ENCODE data around the gene INPP5J.

The INPP5J gene

GRCh38 chr22:31126869-31127175 lies 4.1 kb downstream of the INPP5J start:
- Mint-ChIP-seq H3K27ac (ENCODE audit: low read depth) (no peak overlapping the region), H3K4me1 (peaks cover 5% of the 10 kb centered on the region), H3K9me3 (no peaks in the 10 kb centered on the region), H3K27me3 (peaks cover 14% of the 10 kb centered on the region), H3K36me3 (ENCODE audit: insufficient read depth) (peaks cover 4% of the 10 kb centered on the region), H3K4me3 (no peak overlapping the region)
- DNase-seq (ENCODE audit: low spot score in 2 of 2) (no peak), ATAC-seq (replicated peaks; ENCODE audit: extremely low read depth, poor library complexity, severe bottlenecking) (no peak)

DNA sequence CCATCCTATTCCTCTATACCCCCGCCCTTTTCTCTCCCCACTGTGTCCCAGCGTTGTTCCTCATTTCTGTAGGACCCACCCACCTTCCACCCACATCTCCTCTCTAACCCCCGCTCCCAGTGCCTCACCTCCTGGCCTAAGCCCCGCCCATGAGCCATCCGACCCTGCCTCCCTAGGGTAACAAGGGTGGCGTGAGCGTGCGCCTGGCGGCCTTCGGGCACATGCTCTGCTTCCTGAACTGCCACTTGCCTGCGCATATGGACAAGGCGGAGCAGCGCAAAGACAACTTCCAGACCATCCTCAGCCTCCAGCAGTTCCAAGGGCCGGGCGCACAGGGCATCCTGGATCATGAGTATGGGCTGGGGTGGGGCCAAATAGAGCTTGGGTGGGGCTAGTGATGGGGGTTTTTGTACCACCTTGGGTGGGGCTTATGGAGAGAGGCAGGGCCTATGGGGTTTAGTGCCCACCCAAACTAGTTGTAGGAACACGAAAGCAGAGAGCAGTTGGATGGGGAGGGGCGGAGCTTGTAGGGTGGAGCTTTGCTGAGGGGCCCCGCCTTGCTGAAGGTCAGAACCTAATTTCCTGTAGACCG lies 4.5 kb downstream of the INPP5J start:
- no peak overlapping the region for H3K4me3 Mint-ChIP-seq
- peaks cover 5% of the 10 kb centered on the region for H3K4me1 Mint-ChIP-seq

GRCh38 chr22:31128156-31128555 lies 5.4 kb downstream of the INPP5J start:
- peaks cover 5% of the 10 kb centered on the region for H3K4me1 Mint-ChIP-seq
- no peak overlapping the region for H3K27ac Mint-ChIP-seq (ENCODE audit: low read depth)
- H3K9me3 Mint-ChIP-seq = no peaks in the 10 kb centered on the region
- no peak overlapping the region for H3K4me3 Mint-ChIP-seq
- DNase-seq (ENCODE audit: low spot score in 2 of 2) (no peak), ATAC-seq (replicated peaks; ENCODE audit: extremely low read depth, poor library complexity, severe bottlenecking) (no peak)
- H3K36me3 Mint-ChIP-seq (ENCODE audit: insufficient read depth) = peaks cover 2% of the 10 kb centered on the region
- peaks cover 14% of the 10 kb centered on the region for H3K27me3 Mint-ChIP-seq

More for the DNA sequence above, 4.5 kb downstream of the INPP5J start:
- ATAC-seq (replicated peaks; ENCODE audit: extremely low read depth, poor library complexity, severe bottlenecking) = no peak
- Mint-ChIP-seq H3K27me3 (peaks cover 14% of the 10 kb centered on the region), H3K27ac (ENCODE audit: low read depth) (no peak overlapping the region), H3K9me3 (no peaks in the 10 kb centered on the region), H3K36me3 (ENCODE audit: insufficient read depth) (peaks cover 2% of the 10 kb centered on the region)
- DNase-seq (ENCODE audit: low spot score in 2 of 2) = no peak

GRCh38 chr22:31130873-31131272 lies 8.1 kb downstream of the INPP5J start:
- no peak overlapping the region for H3K4me3 Mint-ChIP-seq
- H3K36me3 Mint-ChIP-seq (ENCODE audit: insufficient read depth) = no peaks in the 10 kb centered on the region
- peaks cover 5% of the 10 kb centered on the region for H3K4me1 Mint-ChIP-seq
- no peak for ATAC-seq (replicated peaks; ENCODE audit: extremely low read depth, poor library complexity, severe bottlenecking)
- H3K27ac Mint-ChIP-seq (ENCODE audit: low read depth) = no peak overlapping the region
- peaks cover 14% of the 10 kb centered on the region for H3K27me3 Mint-ChIP-seq
- H3K9me3 Mint-ChIP-seq = no peaks in the 10 kb centered on the region
- DNase-seq (ENCODE audit: low spot score in 2 of 2) = no peak

- Mint-ChIP-seq H3K4me1 (no peaks in the 10 kb centered on the region), H3K9me3 (no peaks in the 10 kb centered on the region), H3K27me3 (no peaks in the 10 kb centered on the region), H3K36me3 (ENCODE audit: insufficient read depth) (no peaks in the 10 kb centered on the region), H3K27ac (ENCODE audit: low read depth) (no peak overlapping the region), H3K4me3 (no peak overlapping the region)
- DNase-seq (ENCODE audit: low spot score in 2 of 2) (no peak), ATAC-seq (replicated peaks; ENCODE audit: extremely low read depth, poor library complexity, severe bottlenecking) (no peak)
Measured at GRCh38 chr22:31133911-31134310, 11.1 kb downstream of the INPP5J start.

GRCh38 chr22:31134688-31135087 lies 11.9 kb downstream of the INPP5J start:
- DNase-seq (ENCODE audit: low spot score in 2 of 2) (no peak), ATAC-seq (replicated peaks; ENCODE audit: extremely low read depth, poor library complexity, severe bottlenecking) (no peak)
- no peaks in the 10 kb centered on the region for H3K4me1 Mint-ChIP-seq
- no peaks in the 10 kb centered on the region for H3K9me3 Mint-ChIP-seq
- no peak overlapping the region for H3K27ac Mint-ChIP-seq (ENCODE audit: low read depth)
- H3K4me3 Mint-ChIP-seq = no peak overlapping the region
- no peaks in the 10 kb centered on the region for H3K36me3 Mint-ChIP-seq (ENCODE audit: insufficient read depth)
- peaks cover 4% of the 10 kb centered on the region for H3K27me3 Mint-ChIP-seq

DNA sequence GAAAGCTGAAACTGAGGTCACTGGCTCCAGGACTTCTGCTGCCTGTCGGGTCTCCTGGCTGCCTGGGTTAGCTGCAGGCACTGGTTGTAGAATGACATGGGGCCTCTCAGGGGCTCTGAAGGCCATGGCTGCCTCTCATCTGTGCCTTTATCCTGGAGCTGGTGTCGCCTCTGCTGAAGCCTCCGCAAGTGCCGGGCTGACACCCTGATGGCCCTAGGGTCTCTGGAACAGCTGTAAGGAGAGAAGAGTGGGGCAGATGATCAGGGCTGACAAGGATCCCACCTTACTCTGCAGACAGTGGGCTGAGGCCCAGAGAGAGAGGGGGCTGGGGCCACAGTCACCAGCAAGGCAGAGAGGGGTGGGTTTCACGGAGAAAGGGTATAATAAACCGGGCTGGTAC lies 12.9 kb downstream of the INPP5J start:
- Mint-ChIP-seq H3K27ac (ENCODE audit: low read depth) (no peak overlapping the region), H3K36me3 (ENCODE audit: insufficient read depth) (no peaks in the 10 kb centered on the region), H3K27me3 (peaks cover 10% of the 10 kb centered on the region), H3K4me1 (no peaks in the 10 kb centered on the region), H3K4me3 (no peak overlapping the region), H3K9me3 (no peaks in the 10 kb centered on the region)
- no peak for ATAC-seq (replicated peaks; ENCODE audit: extremely low read depth, poor library complexity, severe bottlenecking)
- no peak for DNase-seq (ENCODE audit: low spot score in 2 of 2)

- Mint-ChIP-seq H3K27ac (ENCODE audit: low read depth) (no peak overlapping the region), H3K4me3 (no peak overlapping the region), H3K4me1 (no peaks in the 10 kb centered on the region), H3K9me3 (no peaks in the 10 kb centered on the region), H3K27me3 (peaks cover 10% of the 10 kb centered on the region), H3K36me3 (ENCODE audit: insufficient read depth) (no peaks in the 10 kb centered on the region)
- no peak for DNase-seq (ENCODE audit: low spot score in 2 of 2)
- ATAC-seq (replicated peaks; ENCODE audit: extremely low read depth, poor library complexity, severe bottlenecking) = no peak
Measured at GRCh38 chr22:31136155-31136554, 13.4 kb downstream of the INPP5J start.

GRCh38 chr22:31136711-31137110 lies 13.9 kb downstream of the INPP5J start:
- Mint-ChIP-seq H3K4me3 (no peak overlapping the region), H3K27ac (ENCODE audit: low read depth) (no peak overlapping the region), H3K27me3 (peaks cover 10% of the 10 kb centered on the region), H3K9me3 (no peaks in the 10 kb centered on the region), H3K36me3 (ENCODE audit: insufficient read depth) (no peaks in the 10 kb centered on the region), H3K4me1 (no peaks in the 10 kb centered on the region)
- DNase-seq (ENCODE audit: low spot score in 2 of 2) (no peak), ATAC-seq (replicated peaks; ENCODE audit: extremely low read depth, poor library complexity, severe bottlenecking) (no peak)

GRCh38 chr22:31137721-31138120 lies 15.0 kb downstream of the INPP5J start:
- Mint-ChIP-seq H3K4me1 (no peaks in the 10 kb centered on the region), H3K9me3 (no peaks in the 10 kb centered on the region), H3K27ac (ENCODE audit: low read depth) (no peak overlapping the region), H3K36me3 (ENCODE audit: insufficient read depth) (no peaks in the 10 kb centered on the region), H3K27me3 (peaks cover 10% of the 10 kb centered on the region), H3K4me3 (no peak overlapping the region)
- ATAC-seq (replicated peaks; ENCODE audit: extremely low read depth, poor library complexity, severe bottlenecking) (no peak), DNase-seq (ENCODE audit: low spot score in 2 of 2) (no peak)

DNA sequence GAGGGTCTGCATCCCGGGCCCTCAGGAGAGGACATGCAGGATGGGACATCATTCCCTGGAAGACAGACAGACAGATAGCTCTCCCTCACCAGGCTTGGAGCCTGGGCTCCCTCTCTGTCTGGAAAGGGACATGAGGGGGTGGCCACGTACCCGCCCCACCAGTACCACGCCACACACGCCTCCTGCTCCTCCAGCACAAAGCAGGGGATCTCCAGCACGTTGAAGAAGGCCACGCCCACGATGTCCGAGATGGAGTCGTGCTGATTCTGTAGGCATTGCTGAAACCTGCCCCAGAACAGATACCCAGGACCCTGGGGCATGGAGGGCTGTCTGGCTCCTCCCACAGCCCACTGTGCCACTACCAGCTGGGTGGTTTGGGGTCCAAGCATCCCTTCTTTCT lies 15.4 kb downstream of the INPP5J start:
- DNase-seq (ENCODE audit: low spot score in 2 of 2) = no peak
- Mint-ChIP-seq H3K36me3 (ENCODE audit: insufficient read depth) (no peaks in the 10 kb centered on the region), H3K27me3 (peaks cover 10% of the 10 kb centered on the region), H3K4me3 (no peak overlapping the region), H3K27ac (ENCODE audit: low read depth) (no peak overlapping the region), H3K4me1 (no peaks in the 10 kb centered on the region), H3K9me3 (no peaks in the 10 kb centered on the region)
- no peak for ATAC-seq (replicated peaks; ENCODE audit: extremely low read depth, poor library complexity, severe bottlenecking)

DNA sequence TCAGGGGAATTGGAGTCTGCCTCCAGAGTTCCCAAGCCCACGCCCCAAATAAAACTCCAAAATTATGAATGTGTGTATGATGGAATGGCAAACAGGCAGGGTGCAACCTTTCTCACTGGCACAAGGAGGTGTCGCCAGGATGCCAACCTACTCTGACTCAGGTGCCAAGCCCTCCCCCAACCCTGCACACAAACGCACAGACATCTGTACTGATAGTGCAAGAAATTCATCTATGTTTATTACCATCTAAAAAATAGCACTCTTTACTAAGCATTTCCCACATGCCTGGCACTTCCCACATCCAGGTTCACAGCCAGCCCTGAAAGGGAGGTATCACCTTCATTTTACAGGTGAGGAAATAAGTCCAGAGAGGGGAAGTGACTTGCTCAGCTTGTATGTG lies 16.3 kb downstream of the INPP5J start:
- no peak for DNase-seq (ENCODE audit: low spot score in 2 of 2)
- H3K4me3 Mint-ChIP-seq = no peak overlapping the region
- no peak overlapping the region for H3K27ac Mint-ChIP-seq (ENCODE audit: low read depth)
- peaks cover 10% of the 10 kb centered on the region for H3K27me3 Mint-ChIP-seq
- no peaks in the 10 kb centered on the region for H3K9me3 Mint-ChIP-seq
- no peak for ATAC-seq (replicated peaks; ENCODE audit: extremely low read depth, poor library complexity, severe bottlenecking)
- H3K4me1 Mint-ChIP-seq = no peaks in the 10 kb centered on the region
- no peaks in the 10 kb centered on the region for H3K36me3 Mint-ChIP-seq (ENCODE audit: insufficient read depth)

DNA sequence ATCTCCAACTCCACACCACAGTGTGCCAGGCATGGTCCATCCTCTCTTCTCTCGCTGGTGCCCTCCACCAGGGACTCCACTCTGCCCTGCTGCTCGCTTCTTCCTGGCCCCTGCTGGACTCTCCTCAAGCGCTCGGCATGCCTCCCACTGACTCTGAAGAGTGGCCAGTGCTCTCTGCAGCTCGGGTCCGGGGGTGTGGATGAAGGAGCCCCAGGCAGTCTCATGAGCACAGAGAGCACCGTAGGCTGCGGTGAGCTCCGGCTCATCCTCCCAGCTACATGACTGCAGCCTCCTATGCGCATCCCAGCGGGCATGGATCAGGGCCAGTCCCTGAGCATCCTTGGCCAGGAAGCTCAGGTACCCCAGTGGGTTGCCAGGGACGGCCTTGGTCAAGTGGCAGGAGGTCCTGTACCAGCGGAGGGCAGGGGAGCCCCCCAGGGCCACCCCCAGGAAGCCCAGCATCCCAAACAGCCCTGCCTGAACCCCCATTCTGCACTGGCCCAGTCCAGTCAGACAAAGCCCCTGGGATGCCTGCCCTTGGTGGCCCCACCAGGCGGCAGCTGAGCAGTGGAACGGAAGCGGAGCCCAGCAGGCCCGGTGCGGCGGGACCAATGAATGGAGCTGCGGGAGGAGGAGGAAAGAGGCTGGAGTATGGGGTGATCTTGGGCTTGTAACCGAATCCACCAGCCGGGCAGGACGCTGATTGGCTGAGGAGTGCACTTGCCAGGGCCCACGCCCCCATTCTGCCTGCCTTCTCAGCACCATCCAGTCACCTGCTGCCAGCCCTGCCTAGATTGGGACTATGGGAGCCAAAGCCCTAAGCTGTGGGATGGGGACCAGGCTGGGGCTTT lies 17.3 kb downstream of the INPP5J start, which contains the start of gene PLA2G3:
TSS of gene PLA2G3 (minus strand) at position 643 of the 851 bp plus-strand sequence. CDS start at position 489, 154 bp downstream.
- Mint-ChIP-seq H3K4me1 (no peaks in the 10 kb centered on the region), H3K9me3 (no peaks in the 10 kb centered on the region), H3K36me3 (ENCODE audit: insufficient read depth) (no peaks in the 10 kb centered on the region), H3K27ac (ENCODE audit: low read depth) (peak within 1 kb of the TSS; percentile 35), H3K27me3 (peaks cover 10% of the 10 kb centered on the region), H3K4me3 (no peak within 1 kb of the TSS)
- ATAC-seq (replicated peaks; ENCODE audit: extremely low read depth, poor library complexity, severe bottlenecking) (no peak), DNase-seq (ENCODE audit: low spot score in 2 of 2) (no peak)
